ENCODE measurements around the gene TMEM163.
A peak's percentile ranks its signal among the peaks of the same experiment; 100 is the strongest.

The TMEM163 gene

DNA sequence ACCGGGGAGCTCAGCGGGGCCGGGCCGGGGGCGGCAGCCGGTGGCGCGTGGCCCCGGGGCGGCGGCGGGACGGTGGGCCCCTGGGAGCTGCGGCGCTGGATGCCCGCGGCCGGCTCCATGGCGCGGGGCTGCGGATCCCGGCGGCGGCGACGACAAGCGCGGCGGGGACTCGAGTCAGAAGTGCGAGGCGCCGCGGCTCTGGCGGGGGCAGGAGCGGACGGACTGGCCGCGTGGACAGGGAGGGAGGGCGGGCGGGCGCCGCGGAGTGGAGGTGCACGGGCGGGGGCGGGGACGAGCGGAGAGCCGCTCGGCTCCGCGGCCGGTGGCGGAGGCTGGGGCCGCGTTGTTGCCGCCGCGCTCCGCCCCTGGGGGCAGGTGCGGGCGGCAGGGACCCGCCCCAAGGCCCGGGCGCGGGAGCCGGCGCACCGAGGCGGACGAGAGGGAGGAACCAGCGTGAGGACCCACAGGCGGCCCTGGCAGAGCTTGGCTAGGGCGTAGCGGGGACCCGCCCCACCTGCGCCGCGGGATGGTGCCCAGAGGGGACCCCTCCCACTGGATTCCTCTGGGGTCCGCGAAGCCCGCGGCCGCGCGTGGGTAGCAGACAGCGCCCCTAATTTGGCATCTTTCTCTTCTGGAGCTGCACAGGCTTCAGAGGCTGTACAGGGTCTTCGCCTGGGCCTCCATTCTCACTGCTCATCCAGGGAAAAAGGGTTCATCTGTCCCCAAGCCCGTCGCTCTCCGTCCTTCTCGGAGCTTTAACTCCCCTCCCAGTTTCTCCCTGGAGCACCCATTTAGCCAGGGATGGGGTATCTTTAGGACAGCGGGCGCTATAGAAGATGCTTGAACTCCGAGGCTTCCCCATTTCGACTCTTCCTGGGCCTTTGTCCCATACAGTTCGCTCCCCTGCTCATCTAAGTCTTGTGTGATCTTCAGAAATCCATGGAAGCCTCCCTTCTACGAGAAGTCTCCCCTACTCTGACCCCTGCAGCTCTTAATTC lies at the start of gene TMEM163:
TMEM163 (minus strand) TSS at position 184 of the 998 bp plus-strand sequence.
- no peak for DNase-seq (ENCODE audit: low read depth, low spot score)
- H3K4me3 ChIP-seq (ENCODE audit: low read depth, low read length) = peak within 1 kb of the TSS; percentile 5
- TF ChIP-seq, protein P1, sequence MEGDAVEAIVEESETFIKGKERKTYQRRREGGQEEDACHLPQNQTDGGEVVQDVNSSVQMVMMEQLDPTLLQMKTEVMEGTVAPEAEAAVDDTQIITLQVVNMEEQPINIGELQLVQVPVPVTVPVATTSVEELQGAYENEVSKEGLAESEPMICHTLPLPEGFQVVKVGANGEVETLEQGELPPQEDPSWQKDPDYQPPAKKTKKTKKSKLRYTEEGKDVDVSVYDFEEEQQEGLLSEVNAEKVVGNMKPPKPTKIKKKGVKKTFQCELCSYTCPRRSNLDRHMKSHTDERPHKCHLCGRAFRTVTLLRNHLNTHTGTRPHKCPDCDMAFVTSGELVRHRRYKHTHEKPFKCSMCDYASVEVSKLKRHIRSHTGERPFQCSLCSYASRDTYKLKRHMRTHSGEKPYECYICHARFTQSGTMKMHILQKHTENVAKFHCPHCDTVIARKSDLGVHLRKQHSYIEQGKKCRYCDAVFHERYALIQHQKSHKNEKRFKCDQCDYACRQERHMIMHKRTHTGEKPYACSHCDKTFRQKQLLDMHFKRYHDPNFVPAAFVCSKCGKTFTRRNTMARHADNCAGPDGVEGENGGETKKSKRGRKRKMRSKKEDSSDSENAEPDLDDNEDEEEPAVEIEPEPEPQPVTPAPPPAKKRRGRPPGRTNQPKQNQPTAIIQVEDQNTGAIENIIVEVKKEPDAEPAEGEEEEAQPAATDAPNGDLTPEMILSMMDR (IDR thresholded peaks at IDR 0.05; ENCODE audit: low read depth, low read length) = no peak
- in situ Hi-C loops (cut with HindIII; ENCODE audit: low sequenced_read_pairs) = no loop called here

DNA sequence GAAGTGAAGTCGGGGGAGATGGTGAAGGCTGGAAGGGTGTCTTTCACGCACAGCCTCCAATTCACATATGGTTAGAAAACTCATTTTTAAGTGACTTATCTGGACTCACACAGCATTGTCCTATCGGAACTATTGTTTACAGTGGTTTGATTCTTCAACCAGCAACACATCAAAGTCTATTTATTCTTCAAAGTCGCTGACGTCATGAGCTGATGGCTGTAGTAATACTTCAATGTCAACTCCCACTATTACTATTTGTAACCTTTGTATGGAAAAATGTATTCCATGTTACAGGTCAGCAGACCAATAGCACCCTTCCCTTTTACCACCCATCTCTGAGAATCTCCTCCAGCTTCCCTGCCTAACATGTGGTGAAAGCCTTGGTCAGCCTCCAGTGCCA lies 47.8 kb upstream of the TMEM163 start:
- DNase-seq (ENCODE audit: low read depth, low spot score) = no peak
- TF ChIP-seq, protein P1 (IDR thresholded peaks at IDR 0.05; ENCODE audit: low read depth, low read length) = no peak
- H3K4me3 ChIP-seq (ENCODE audit: low read depth, low read length) = no peak overlapping the region
- in situ Hi-C loops (cut with HindIII; ENCODE audit: low sequenced_read_pairs) = no loop called here

DNA sequence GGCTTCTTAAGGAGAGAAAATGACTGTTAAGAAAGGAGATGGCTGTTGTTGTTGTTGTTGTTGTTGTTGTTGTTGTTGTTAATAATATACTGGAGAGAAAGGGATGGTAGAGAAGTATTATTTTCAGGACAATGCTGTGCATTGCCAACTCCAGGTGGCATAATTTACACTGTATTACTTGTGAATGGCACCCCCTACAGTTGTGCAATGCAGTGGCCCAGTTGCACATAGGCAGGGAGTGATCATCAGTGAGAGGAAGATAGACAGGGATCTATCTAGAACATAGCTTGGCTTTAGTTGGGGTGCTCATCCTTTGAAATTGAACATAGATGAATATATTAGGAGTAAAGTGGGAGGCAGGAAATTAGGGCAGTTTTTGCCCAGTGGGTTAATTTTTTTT lies 47.2 kb upstream of the TMEM163 start:
- in situ Hi-C loops (cut with HindIII; ENCODE audit: low sequenced_read_pairs) = no loop called here
- H3K4me3 ChIP-seq (ENCODE audit: low read depth, low read length) = no peak overlapping the region
- no peak for DNase-seq (ENCODE audit: low read depth, low spot score)
- TF ChIP-seq, protein P1 (IDR thresholded peaks at IDR 0.05; ENCODE audit: low read depth, low read length) = no peak

DNA sequence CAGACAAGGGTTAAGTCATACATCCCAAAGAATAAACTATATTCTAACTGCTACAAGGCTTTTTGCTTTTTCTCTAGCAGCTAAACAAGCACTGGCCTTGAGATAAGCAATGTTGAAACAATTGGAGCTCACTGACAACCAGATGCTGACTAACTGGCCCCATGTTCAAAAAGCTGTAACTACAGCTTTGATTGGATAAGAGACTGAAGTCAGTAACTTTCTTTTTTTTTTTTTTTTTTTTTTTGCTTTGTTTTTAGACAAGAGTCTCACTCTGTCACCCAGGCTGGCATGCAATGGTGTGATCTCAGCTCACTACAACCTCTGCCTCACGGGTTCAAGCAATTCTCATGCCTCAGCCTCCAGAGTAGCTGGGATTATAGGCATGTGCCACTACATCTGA lies 45.4 kb upstream of the TMEM163 start:
- in situ Hi-C loops (cut with HindIII; ENCODE audit: low sequenced_read_pairs) = no loop called here
- H3K4me3 ChIP-seq (ENCODE audit: low read depth, low read length) = no peak overlapping the region
- TF ChIP-seq, protein P1 (IDR thresholded peaks at IDR 0.05; ENCODE audit: low read depth, low read length) = no peak

DNA sequence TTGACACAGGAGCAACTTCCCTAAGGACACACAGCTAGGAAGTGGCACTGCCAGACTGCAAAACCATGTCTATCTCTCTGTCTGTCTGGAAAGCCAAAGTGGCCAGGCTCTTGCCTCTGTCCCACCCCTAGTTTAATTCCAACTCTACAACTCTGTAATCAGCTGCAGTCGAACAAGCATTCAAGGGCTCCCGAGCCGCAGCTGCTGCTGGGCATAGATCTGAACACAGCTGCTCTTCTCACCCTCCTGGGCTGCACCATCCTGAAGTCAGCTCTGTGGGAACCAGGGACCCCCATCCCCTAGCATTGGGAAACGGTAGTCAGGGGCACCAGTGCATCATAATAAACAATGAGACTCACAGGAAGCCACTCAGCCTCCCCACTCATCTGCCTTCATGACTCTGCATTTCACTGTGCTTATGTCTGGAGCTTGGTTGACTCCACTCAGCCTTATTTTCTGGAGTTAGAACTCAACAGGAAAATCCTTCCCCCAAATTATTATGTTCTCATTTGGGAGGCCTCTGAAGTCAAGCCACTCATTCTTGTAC lies 44.4 kb upstream of the TMEM163 start:
- no peak overlapping the region for H3K4me3 ChIP-seq (ENCODE audit: low read depth, low read length)
- TF ChIP-seq, protein P1 (IDR thresholded peaks at IDR 0.05; ENCODE audit: low read depth, low read length) = no peak
- in situ Hi-C loops (cut with HindIII; ENCODE audit: low sequenced_read_pairs) = no loop called here
- no peak for DNase-seq (ENCODE audit: low read depth, low spot score)

More for the DNA sequence above, 45.4 kb upstream of the TMEM163 start:
- no peak for DNase-seq (ENCODE audit: low read depth, low spot score)

DNA sequence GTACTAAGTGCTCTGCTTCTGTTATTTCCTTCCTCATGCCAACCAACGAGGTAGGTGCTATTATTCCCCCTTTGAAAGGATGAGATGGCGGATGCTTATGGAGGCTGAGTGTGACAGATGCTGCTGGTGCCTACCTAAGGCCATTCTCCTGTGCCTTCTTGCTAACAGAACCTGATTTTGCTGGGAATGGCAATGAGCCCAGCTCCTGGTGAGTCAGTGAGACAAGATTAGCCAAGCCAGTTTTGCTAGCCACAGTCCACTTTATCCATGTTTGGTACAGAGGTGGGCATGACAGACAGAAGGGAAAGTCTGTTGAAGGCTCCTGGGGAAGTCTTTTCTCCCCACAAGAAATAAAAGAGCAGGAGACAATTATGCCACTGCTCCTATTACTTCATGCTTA lies 43.7 kb upstream of the TMEM163 start:
- DNase-seq (ENCODE audit: low read depth, low spot score) = no peak
- H3K4me3 ChIP-seq (ENCODE audit: low read depth, low read length) = no peak overlapping the region
- in situ Hi-C loops (cut with HindIII; ENCODE audit: low sequenced_read_pairs) = no loop called here
- TF ChIP-seq, protein P1 (IDR thresholded peaks at IDR 0.05; ENCODE audit: low read depth, low read length) = no peak
